Activated T-cell treated with anti-CD3 and anti-CD28 coated beads, Interleukin-2, amount 50 U/mL, for 24 hours (primary cell): ENCODE data around the gene CABYR.
A peak's percentile ranks its signal among the peaks of the same experiment; 100 is the strongest.

Source experiments
- DNase-seq: peaks from one replicate; pipeline ENCODE4 v3.0.0-alpha.2; 2020
- H3K27ac Mint-ChIP-seq: 2 replicates; pipeline ENCODE4 v1.8.0; 2020; ENCODE audit warnings: mild to moderate bottlenecking, mixed read lengths
- H3K27me3 Mint-ChIP-seq: 2 replicates; pipeline ENCODE4 v1.8.0; 2020; ENCODE audit warnings: mixed read lengths
- H3K36me3 Mint-ChIP-seq: 2 replicates; pipeline ENCODE4 v1.8.0; 2020; ENCODE audit warnings: low read depth, mixed read lengths
- H3K4me1 Mint-ChIP-seq: 2 replicates; pipeline ENCODE4 v1.8.0; 2020; ENCODE audit warnings: low read depth, mixed read lengths
- H3K4me3 Mint-ChIP-seq: 2 replicates; pipeline ENCODE4 v1.8.0; 2020; ENCODE audit warnings: mild to moderate bottlenecking, moderate library complexity, mixed read lengths
- H3K9me3 Mint-ChIP-seq: 2 replicates; pipeline ENCODE4 v1.8.0; 2020; ENCODE audit warnings: mixed read lengths

The CABYR gene

GRCh38 chr18:24138789-24139616, at the start of gene CABYR:
Gene CABYR (plus strand): TSS chr18:24139062. CDS start chr18:24143115, 4,053 bp downstream.
- H3K36me3 Mint-ChIP-seq = peaks cover 6% of the 10 kb centered on the region
- H3K27me3 Mint-ChIP-seq = peaks cover 23% of the 10 kb centered on the region
- H3K27ac Mint-ChIP-seq = peak within 1 kb of the TSS; percentile 65
- H3K9me3 Mint-ChIP-seq = no peaks in the 10 kb centered on the region
- peaks cover 26% of the 10 kb centered on the region for H3K4me1 Mint-ChIP-seq
- peak within 1 kb of the TSS; percentile 83 for H3K4me3 Mint-ChIP-seq
- peak; percentile 80 for DNase-seq

- Mint-ChIP-seq H3K4me1 (peaks cover 36% of the 10 kb centered on the region), H3K27me3 (no peaks in the 10 kb centered on the region), H3K27ac (no peak overlapping the region), H3K36me3 (peaks cover 82% of the 10 kb centered on the region), H3K4me3 (no peak overlapping the region), H3K9me3 (no peaks in the 10 kb centered on the region)
- no peak for DNase-seq
Observed at GRCh38 chr18:24089076-24089475, 49.8 kb upstream of the CABYR start.

- H3K27me3 Mint-ChIP-seq = no peaks in the 10 kb centered on the region
- H3K36me3 Mint-ChIP-seq = peaks cover 83% of the 10 kb centered on the region
- H3K27ac Mint-ChIP-seq = no peak overlapping the region
- DNase-seq = no peak
- H3K4me1 Mint-ChIP-seq = peaks cover 42% of the 10 kb centered on the region
- no peaks in the 10 kb centered on the region for H3K9me3 Mint-ChIP-seq
- H3K4me3 Mint-ChIP-seq = no peak overlapping the region
Observed at GRCh38 chr18:24089515-24090337, 49.1 kb upstream of the CABYR start.

GRCh38 chr18:24090876-24091275, 48.0 kb upstream of the CABYR start:
- Mint-ChIP-seq H3K4me1 (peaks cover 34% of the 10 kb centered on the region), H3K36me3 (peaks cover 83% of the 10 kb centered on the region), H3K27ac (no peak overlapping the region)

GRCh38 chr18:24094561-24094960, 44.3 kb upstream of the CABYR start:
- H3K27ac Mint-ChIP-seq = no peak overlapping the region
- H3K9me3 Mint-ChIP-seq = peaks cover 4% of the 10 kb centered on the region
- H3K27me3 Mint-ChIP-seq = no peaks in the 10 kb centered on the region
- DNase-seq = no peak
- peaks cover 20% of the 10 kb centered on the region for H3K4me1 Mint-ChIP-seq
- no peak overlapping the region for H3K4me3 Mint-ChIP-seq
- H3K36me3 Mint-ChIP-seq = peaks cover 66% of the 10 kb centered on the region

More at GRCh38 chr18:24090876-24091275, 48.0 kb upstream of the CABYR start:
- DNase-seq = no peak
- no peak overlapping the region for H3K4me3 Mint-ChIP-seq
- H3K27me3 Mint-ChIP-seq = no peaks in the 10 kb centered on the region
- no peaks in the 10 kb centered on the region for H3K9me3 Mint-ChIP-seq

- H3K27ac Mint-ChIP-seq = no peak overlapping the region
- no peak overlapping the region for H3K4me3 Mint-ChIP-seq
- peaks cover 4% of the 10 kb centered on the region for H3K9me3 Mint-ChIP-seq
- no peak for DNase-seq
- peaks cover 69% of the 10 kb centered on the region for H3K36me3 Mint-ChIP-seq
- H3K27me3 Mint-ChIP-seq = no peaks in the 10 kb centered on the region
- peaks cover 20% of the 10 kb centered on the region for H3K4me1 Mint-ChIP-seq
Observed at GRCh38 chr18:24095976-24096375, 42.9 kb upstream of the CABYR start.

- H3K9me3 Mint-ChIP-seq = no peaks in the 10 kb centered on the region
- H3K36me3 Mint-ChIP-seq = peaks cover 63% of the 10 kb centered on the region
- peaks cover 16% of the 10 kb centered on the region for H3K4me1 Mint-ChIP-seq
- H3K27me3 Mint-ChIP-seq = no peaks in the 10 kb centered on the region
- H3K27ac Mint-ChIP-seq = peak overlapping the region; percentile 5
- no peak for DNase-seq
- H3K4me3 Mint-ChIP-seq = no peak overlapping the region
Observed at GRCh38 chr18:24103320-24104021, 35.4 kb upstream of the CABYR start.

- peaks cover 16% of the 10 kb centered on the region for H3K4me1 Mint-ChIP-seq
- DNase-seq = no peak
- H3K27ac Mint-ChIP-seq = peak overlapping the region; percentile 31
- no peak overlapping the region for H3K4me3 Mint-ChIP-seq
- no peaks in the 10 kb centered on the region for H3K9me3 Mint-ChIP-seq
- H3K36me3 Mint-ChIP-seq = peaks cover 66% of the 10 kb centered on the region
- H3K27me3 Mint-ChIP-seq = no peaks in the 10 kb centered on the region
Observed at GRCh38 chr18:24104486-24104885, 34.4 kb upstream of the CABYR start.

GRCh38 chr18:24108641-24109040, 30.2 kb upstream of the CABYR start:
- H3K27ac Mint-ChIP-seq = no peak overlapping the region
- no peak for DNase-seq
- peaks cover 22% of the 10 kb centered on the region for H3K4me1 Mint-ChIP-seq
- no peaks in the 10 kb centered on the region for H3K9me3 Mint-ChIP-seq
- peaks cover 45% of the 10 kb centered on the region for H3K36me3 Mint-ChIP-seq
- no peak overlapping the region for H3K4me3 Mint-ChIP-seq
- no peaks in the 10 kb centered on the region for H3K27me3 Mint-ChIP-seq

- no peak overlapping the region for H3K4me3 Mint-ChIP-seq
- H3K27me3 Mint-ChIP-seq = no peaks in the 10 kb centered on the region
- DNase-seq = no peak
- peaks cover 52% of the 10 kb centered on the region for H3K36me3 Mint-ChIP-seq
- no peaks in the 10 kb centered on the region for H3K9me3 Mint-ChIP-seq
- H3K4me1 Mint-ChIP-seq = peaks cover 40% of the 10 kb centered on the region
- no peak overlapping the region for H3K27ac Mint-ChIP-seq
Observed at GRCh38 chr18:24111936-24112335, 26.9 kb upstream of the CABYR start.

- Mint-ChIP-seq H3K27ac (peak overlapping the region; percentile 23), H3K4me3 (no peak overlapping the region), H3K4me1 (peaks cover 40% of the 10 kb centered on the region), H3K27me3 (no peaks in the 10 kb centered on the region), H3K9me3 (no peaks in the 10 kb centered on the region), H3K36me3 (peaks cover 50% of the 10 kb centered on the region)
- no peak for DNase-seq
Observed at GRCh38 chr18:24112464-24112863, 26.4 kb upstream of the CABYR start.

- H3K4me3 Mint-ChIP-seq = no peak overlapping the region
- peaks cover 40% of the 10 kb centered on the region for H3K4me1 Mint-ChIP-seq
- no peaks in the 10 kb centered on the region for H3K27me3 Mint-ChIP-seq
- no peak for DNase-seq
- H3K9me3 Mint-ChIP-seq = no peaks in the 10 kb centered on the region
- peak overlapping the region; percentile 65 for H3K27ac Mint-ChIP-seq
- peaks cover 51% of the 10 kb centered on the region for H3K36me3 Mint-ChIP-seq
Observed at GRCh38 chr18:24112874-24113615, 25.8 kb upstream of the CABYR start.

GRCh38 chr18:24114924-24115549, 23.8 kb upstream of the CABYR start:
- Mint-ChIP-seq H3K27me3 (no peaks in the 10 kb centered on the region), H3K4me3 (no peak overlapping the region), H3K9me3 (no peaks in the 10 kb centered on the region), H3K27ac (peak overlapping the region; percentile 72), H3K36me3 (peaks cover 64% of the 10 kb centered on the region), H3K4me1 (peaks cover 40% of the 10 kb centered on the region)
- no peak for DNase-seq
